ENCODE results near the gene REN.

REN gene

DNA sequence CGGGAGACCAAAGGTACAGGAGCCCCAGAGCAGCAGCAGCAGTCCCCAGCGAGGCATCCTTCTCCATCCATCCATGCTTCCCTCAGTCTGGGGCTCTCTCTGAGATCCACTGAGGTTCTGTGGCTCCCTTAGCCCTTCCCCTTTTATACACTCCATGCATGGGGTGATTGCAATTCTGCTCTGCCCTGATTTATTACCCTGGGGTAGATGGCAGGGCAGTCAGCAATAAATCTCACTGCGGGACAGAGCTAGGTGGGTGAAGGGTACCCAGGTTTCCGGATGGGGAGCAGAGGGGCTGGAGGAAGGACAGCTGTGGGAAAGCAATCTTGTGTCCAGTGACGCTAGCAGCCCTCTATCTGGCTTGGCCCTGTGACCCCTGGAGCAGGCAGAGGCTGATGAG is at the start of gene REN:
Gene REN, minus strand, starts transcription at position 119 of the 400 bp plus-strand sequence. Its CDS starts 44 bp downstream, at position 75.
- no peak for DNase-seq

GRCh38 chr1:204213668-204214662 is 47.8 kb upstream of the REN start, which contains the start of gene GOLT1A:
TSS of gene GOLT1A (minus strand) at chr1:204213988. CDS start at chr1:204213906, 82 bp downstream.
- DNase-seq = no peak

- DNase-seq = no peak
These were observed 46.6 kb upstream of the REN start for GRCh38 chr1:204212715-204213114.

- no peak for DNase-seq
These were observed 44.9 kb upstream of the REN start for GRCh38 chr1:204211046-204211445.

- DNase-seq = peak; percentile 24
These were observed 41.0 kb upstream of the REN start for GRCh38 chr1:204207136-204207616.

DNA sequence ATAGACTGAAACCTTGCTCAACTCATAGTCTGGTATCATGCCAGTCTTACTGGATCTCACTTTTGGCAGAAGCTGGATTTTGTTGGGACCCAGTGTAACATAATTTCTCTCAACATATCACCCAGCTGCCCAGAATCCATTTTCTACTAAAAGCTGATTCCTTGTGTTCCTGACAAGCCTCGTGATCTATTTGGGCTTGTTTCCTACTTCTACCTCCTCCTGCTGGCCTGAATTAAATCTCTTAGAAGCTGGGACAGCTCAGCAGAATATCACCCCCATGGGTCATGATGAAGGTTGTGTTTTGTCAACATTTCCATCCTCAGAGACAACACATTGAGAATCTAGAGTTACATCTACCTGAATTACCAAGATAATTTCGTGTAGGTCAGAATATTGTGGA is 40.0 kb upstream of the REN start:
- no peak for DNase-seq

DNA sequence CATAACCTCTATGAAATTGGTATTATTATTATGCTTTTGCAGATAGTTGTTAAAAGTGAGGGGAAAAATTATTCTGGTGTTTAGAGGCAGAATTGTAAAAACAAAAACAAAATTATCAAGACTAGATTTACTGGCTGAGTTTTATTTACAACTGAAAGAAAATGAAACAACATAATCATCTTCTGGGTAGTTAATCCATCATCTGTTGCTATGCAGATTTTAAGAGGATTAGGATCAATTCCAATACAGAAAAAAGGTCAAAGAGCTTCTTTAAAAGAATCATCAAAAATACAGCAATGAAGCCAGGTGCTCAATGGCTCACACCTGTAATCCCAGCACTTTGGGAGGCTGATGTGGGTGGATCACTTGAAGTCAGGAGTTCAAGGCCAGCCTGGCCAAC is 39.3 kb upstream of the REN start:
- no peak for DNase-seq

DNA sequence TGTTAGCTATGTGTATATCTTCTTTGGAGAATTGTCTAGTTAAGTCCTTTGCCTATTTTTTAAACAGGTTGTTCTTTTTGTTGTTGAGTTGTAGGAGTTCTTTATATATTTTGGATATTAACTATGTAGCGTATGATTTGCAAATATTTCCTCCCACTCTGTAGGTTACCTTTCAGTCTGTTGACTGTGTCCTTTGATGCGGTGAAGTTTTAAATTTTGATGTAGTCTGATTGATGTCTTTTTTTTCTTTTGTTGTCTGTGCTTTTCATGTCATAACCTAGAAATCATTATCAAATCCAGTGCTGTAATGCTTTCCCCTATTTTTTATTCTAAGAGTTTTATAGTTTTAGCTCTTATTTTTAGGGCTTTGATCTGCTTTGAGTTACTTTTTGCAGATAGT is 38.8 kb upstream of the REN start:
- DNase-seq = no peak

- no peak for DNase-seq
These were observed 37.1 kb upstream of the REN start for GRCh38 chr1:204203206-204203767.

GRCh38 chr1:204202481-204202880 is 36.3 kb upstream of the REN start:
- no peak for DNase-seq

- no peak for DNase-seq
These were observed 35.4 kb upstream of the REN start for GRCh38 chr1:204201348-204202040.

- DNase-seq = no peak
These were observed 33.4 kb upstream of the REN start for GRCh38 chr1:204199579-204199978.

GRCh38 chr1:204198348-204199340 is 32.5 kb upstream of the REN start:
- DNase-seq = no peak

- DNase-seq = no peak
These were observed 30.9 kb upstream of the REN start for GRCh38 chr1:204197068-204197467.

DNA sequence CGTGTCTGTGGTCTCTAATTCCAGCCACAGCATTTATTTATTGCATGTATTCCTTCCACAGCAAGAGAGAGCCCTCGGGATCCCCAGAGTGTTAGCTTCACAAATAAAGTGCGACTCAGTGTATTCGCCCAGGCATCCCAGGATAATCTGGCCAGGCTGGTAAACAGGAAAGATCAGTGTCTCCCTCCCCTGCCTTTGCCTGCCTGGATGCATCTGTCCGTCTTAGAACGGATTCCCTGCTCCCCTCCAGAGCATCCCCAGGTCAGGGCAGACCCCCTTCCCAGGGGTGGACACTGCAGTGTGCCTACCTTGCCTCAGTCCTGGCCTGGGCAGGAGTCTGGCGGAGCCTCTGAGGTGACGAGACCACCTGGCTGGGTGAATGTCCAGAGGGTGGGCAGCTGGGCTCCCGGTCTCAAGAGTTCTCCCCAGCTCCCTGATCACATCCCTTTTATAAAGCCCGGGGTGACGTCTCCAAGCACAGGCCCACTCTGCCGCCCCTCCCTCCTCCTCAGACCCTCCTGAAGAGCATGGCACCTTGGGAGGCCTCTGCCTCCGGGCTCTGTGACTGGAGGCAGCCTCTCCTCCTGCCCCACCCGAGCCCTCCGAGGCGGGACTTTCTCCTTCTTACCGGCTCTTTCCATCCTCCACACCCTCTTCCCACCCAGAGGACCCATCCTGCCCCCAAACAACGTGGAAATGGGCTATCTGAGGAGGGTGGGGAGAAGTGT is 30.1 kb upstream of the REN start, which contains the start of gene KISS1:
Gene KISS1, minus strand, starts transcription at position 424 of the 728 bp plus-strand sequence. CDS start 3,615 bp downstream, outside the sequence.
- no peak for DNase-seq

GRCh38 chr1:204194771-204195170 is 28.6 kb upstream of the REN start:
- no peak for DNase-seq

DNA sequence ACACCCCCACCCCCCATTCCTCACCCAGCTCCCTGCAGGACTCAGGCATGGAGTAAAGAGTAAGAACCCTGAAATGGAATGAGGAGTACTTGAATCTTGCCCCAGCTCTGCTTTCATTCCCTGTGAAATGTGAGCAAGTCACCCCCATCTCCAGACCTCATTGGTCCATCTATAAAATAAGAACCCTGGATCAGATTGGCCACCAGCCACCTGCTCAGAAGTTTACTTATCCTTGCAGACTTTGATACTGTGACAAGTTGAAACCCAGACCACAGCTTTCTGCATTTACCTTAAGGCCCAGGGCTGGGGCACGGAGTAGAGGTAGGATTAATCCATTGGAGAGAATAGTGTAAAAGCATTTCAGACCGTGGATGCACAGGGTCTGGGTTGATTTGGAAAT is 27.9 kb upstream of the REN start:
- DNase-seq = no peak

DNA sequence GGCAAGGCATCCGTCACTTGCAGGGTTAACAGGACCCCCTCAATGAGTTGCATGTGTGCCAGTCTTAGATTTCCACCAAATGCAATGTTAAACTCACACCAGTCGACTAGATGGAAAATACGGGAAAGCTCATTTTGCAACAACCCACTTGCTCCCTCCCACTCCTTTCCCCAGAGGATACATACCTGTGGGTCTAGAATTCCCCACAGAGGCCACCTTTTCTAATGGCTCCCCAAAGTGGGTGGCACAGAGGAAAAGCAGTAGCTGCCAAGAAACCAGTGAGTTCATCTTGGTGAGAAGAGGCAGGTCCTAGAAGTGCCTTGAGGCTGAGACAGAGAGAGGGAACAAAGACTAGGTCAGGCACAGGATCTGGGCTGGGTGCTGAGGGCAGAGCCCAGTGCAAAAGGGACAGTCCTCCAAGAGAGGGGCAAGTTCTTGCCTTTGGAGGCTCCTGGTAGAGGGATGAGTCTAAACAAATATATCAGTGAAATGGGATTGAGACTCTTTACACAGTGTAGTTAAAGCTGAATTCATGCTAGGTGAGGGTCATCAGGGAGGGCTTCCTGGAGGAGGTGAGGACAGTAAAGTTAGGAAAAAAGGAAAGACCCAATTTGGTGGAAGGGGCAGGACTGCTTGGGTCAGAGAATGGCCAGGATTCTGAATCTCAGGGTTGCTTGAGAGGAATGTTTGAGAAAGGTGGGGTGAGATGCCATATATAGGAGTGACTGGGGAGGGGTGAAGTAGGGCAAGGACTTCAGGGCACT is 26.6 kb upstream of the REN start:
- no peak for DNase-seq

GRCh38 chr1:204192046-204192445 is 25.9 kb upstream of the REN start:
- DNase-seq = no peak

DNA sequence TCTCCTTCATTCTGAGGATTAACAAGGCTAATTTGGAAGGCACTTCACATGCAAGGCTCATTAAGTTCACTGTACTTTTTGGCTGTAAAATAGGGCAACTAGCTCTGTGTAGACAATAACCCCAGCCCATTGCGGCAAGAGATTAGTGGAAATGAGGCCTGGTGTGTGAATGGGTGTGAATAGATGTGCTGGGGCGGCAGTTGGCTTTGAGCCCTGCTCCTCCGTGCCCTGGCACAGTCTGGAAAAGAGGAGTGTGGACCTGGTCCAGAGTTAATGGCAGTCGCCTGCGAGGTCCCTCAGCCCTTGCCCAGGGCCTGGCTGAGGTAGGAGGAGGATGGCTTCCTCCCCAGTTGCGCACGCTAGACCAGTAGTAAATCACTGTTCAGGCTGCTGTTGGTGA is 25.3 kb upstream of the REN start:
- DNase-seq = no peak
